ENCODE measurements around the gene KLK8. TPM values are rescaled to one million over a fixed set of nuclear protein-coding genes. Genes with fewer than 3 reads are reported as not detected.

The KLK8 gene
- total RNA-seq, 1 experiment from 2014 or later, result 2.7 TPM

DNA sequence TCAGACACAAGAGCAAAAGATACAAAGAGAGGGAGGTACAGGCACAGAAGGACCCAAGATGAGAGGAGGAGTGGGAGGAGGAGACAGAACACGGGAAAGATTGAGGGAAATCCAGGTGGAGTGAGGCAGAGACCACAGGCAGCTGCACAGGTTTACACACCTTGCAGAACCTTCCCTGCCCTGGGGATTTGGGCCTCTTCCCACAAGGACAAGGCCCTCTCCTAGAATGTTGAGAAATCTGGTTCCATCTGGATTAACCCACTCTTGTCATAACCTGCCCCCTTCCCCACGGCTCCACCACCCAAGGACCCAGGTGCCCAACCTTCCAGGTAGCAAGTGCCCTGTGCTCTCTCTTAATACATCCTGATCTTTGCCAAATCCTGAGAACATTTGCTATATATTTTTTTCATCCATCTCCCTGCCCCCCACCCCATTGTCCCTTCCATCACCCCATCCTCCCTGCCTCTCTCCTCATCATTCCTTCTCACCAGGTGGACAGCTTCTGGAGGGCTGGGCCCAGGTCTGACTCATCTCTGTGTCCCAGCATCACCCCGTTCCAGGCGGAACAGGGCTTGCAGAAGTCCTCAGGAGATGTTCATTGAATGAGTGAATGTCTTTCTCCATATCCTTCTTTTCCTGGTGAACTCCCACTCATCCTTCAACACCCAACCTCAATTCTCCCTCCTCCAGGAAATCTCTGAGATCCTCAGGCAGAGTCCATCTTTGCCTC is 8.8 kb upstream of the KLK8 start:
- H3K23ac ChIP-seq (ENCODE audit: insufficient read length, low read depth, low read length), result no peak overlapping the region
- no peak overlapping the region for H2AFZ ChIP-seq (ENCODE audit: low read length)
- no peaks in the 10 kb centered on the region for H3K79me2 ChIP-seq (ENCODE audit: insufficient read depth, low read length)
- no peak overlapping the region for H3K4me2 ChIP-seq (ENCODE audit: insufficient read depth, insufficient read length, low read length)
- no CpG with 5 or more reads among the region's 4 CpGs for WGBS (ENCODE audit: extremely low coverage, insufficient read length, low lambda C conversion rate)
- H2BK15ac ChIP-seq (ENCODE audit: low read depth, low read length), result no peak overlapping the region
- H2AK5ac ChIP-seq (ENCODE audit: insufficient read length, low read length), result no peak overlapping the region
- H4K8ac ChIP-seq (replicated peaks; ENCODE audit: insufficient read length, low read depth, low read length), result no peak overlapping the region
- H3K4me1 ChIP-seq (ENCODE audit: insufficient read depth, low read length), result no peaks in the 10 kb centered on the region
- H3K79me1 ChIP-seq (ENCODE audit: insufficient read depth, low read depth, low read length, poor library complexity, severe bottlenecking), result no peaks in the 10 kb centered on the region
- H4K5ac ChIP-seq (ENCODE audit: insufficient read length, low read depth, low read length), result no peak overlapping the region
- H3K9ac ChIP-seq (ENCODE audit: extremely low read depth, insufficient read length, low read length), result no peak overlapping the region
- DNase-seq, result no peak
- no peak overlapping the region for H3K27ac ChIP-seq (ENCODE audit: insufficient read length, low read depth, low read length)
- H3K14ac ChIP-seq (ENCODE audit: insufficient read depth, low read length), result no peak overlapping the region
- H3K9me3 ChIP-seq (ENCODE audit: control insufficient read depth, low read depth, low read length), result no peaks in the 10 kb centered on the region
- H3K4ac ChIP-seq (ENCODE audit: low read depth, low read length), result no peak overlapping the region
- no peaks in the 10 kb centered on the region for H4K20me1 ChIP-seq (ENCODE audit: control insufficient read depth, insufficient read depth, insufficient read length)
- no peak overlapping the region for H3T11ph ChIP-seq (ENCODE audit: low read length)
- Mint-ChIP-seq H3K27me3 (ENCODE audit: low read depth) (peaks cover 60% of the 10 kb centered on the region), H3K27ac (no peak overlapping the region; a peak in 1 of 7 replicates), H3K4me1 (peaks cover 3 to 6% of the 10 kb centered on the region in 2 experiments; a peak in 3 of 4 replicates), H3K36me3 (ENCODE audit: insufficient read depth in 1 of 3, low read depth in 3 of 3) (no peaks in the 10 kb centered on the region), H3K9me3 (no peaks in the 10 kb centered on the region), H3K4me3 (no peak overlapping the region)
- peaks cover 3% of the 10 kb centered on the region for H3K23me2 ChIP-seq (ENCODE audit: insufficient read length, low read depth, low read length, poor library complexity, severe bottlenecking)
- H4K91ac ChIP-seq (ENCODE audit: insufficient read length, low read depth, low read length), result no peak overlapping the region
- H3K56ac ChIP-seq (ENCODE audit: insufficient read length, low read depth, low read length), result no peak overlapping the region
- H2BK12ac ChIP-seq (ENCODE audit: insufficient read length, low read depth, low read length), result no peak overlapping the region
- TF ChIP-seq, protein P1, sequence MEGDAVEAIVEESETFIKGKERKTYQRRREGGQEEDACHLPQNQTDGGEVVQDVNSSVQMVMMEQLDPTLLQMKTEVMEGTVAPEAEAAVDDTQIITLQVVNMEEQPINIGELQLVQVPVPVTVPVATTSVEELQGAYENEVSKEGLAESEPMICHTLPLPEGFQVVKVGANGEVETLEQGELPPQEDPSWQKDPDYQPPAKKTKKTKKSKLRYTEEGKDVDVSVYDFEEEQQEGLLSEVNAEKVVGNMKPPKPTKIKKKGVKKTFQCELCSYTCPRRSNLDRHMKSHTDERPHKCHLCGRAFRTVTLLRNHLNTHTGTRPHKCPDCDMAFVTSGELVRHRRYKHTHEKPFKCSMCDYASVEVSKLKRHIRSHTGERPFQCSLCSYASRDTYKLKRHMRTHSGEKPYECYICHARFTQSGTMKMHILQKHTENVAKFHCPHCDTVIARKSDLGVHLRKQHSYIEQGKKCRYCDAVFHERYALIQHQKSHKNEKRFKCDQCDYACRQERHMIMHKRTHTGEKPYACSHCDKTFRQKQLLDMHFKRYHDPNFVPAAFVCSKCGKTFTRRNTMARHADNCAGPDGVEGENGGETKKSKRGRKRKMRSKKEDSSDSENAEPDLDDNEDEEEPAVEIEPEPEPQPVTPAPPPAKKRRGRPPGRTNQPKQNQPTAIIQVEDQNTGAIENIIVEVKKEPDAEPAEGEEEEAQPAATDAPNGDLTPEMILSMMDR (conservative IDR thresholded peaks at IDR 0.05), result no peak
- no peak overlapping the region for H3K18ac ChIP-seq (ENCODE audit: insufficient read length, low read depth, low read length)
- no peak overlapping the region for H2BK5ac ChIP-seq (ENCODE audit: insufficient read length, low read length)
- no peaks in the 10 kb centered on the region for H3K27me3 ChIP-seq (ENCODE audit: insufficient read depth, low read length)
- H2BK20ac ChIP-seq (ENCODE audit: low read depth, low read length, poor library complexity, severe bottlenecking), result no peak overlapping the region
- H2BK120ac ChIP-seq (ENCODE audit: low read depth, low read length, poor library complexity, severe bottlenecking), result no peak overlapping the region
